Measurements from ENCODE around the gene CAMSAP2. TPM values are rescaled to one million over a fixed set of nuclear protein-coding genes. Genes with fewer than 3 reads are reported as not detected.

The CAMSAP2 gene
- total and polyA plus RNA-seq, 5 experiments from 2014 or later, result 0.71 to 10.1 (median 2.0) TPM

GRCh38 chr1:200867018-200867811 is 128.5 kb downstream of the CAMSAP2 start:
- POLR2A ChIA-PET, result no interaction called here

GRCh38 chr1:200869376-200869752 is 130.7 kb downstream of the CAMSAP2 start:
- no peaks in the 10 kb centered on the region for H3K9me3 Mint-ChIP-seq
- DNase-seq, result no peak
- no peak for ATAC-seq
- POLR2A ChIA-PET, result no interaction called here
- H3K27ac Mint-ChIP-seq, result peak overlapping the region in 4 of 10 donors; percentile 29 to 75 (median 56)
- H3K4me1 Mint-ChIP-seq, result peaks cover 3 to 41% (median 14%) of the 10 kb centered on the region in 4 donors
- peak overlapping the region in 1 of 10 donors; percentile 1 for H3K4me3 Mint-ChIP-seq
- peaks cover 17 to 31% (median 27%) of the 10 kb centered on the region in 5 donors for H3K27me3 Mint-ChIP-seq
- H3K36me3 Mint-ChIP-seq, result peaks cover 0 to under 1% (median 0%) of the 10 kb centered on the region in 3 donors

More at GRCh38 chr1:200867018-200867811, 128.5 kb downstream of the CAMSAP2 start:
- Mint-ChIP-seq H3K9me3 (no peaks in the 10 kb centered on the region), H3K36me3 (peaks cover 0 to 3% (median 3%) of the 10 kb centered on the region in 3 donors), H3K27me3 (peaks cover 14 to 19% (median 15%) of the 10 kb centered on the region in 5 donors), H3K4me1 (peaks cover 0 to 42% (median 6%) of the 10 kb centered on the region in 4 donors), H3K4me3 (peak overlapping the region in 1 of 10 donors; percentile 20), H3K27ac (peak overlapping the region in 2 of 10 donors; percentile 1 to 37)
- ATAC-seq (no peak), DNase-seq (no peak)

GRCh38 chr1:200869753-200870391 is 131.2 kb downstream of the CAMSAP2 start:
- DNase-seq (no peak), ATAC-seq (no peak)
- peaks cover 6 to 45% (median 18%) of the 10 kb centered on the region in 4 donors for H3K4me1 Mint-ChIP-seq
- H3K9me3 Mint-ChIP-seq, result no peaks in the 10 kb centered on the region
- peaks cover 22 to 35% (median 32%) of the 10 kb centered on the region in 5 donors for H3K27me3 Mint-ChIP-seq
- POLR2A ChIA-PET, result no interaction called here
- peaks cover 0 to 4% (median 0%) of the 10 kb centered on the region in 3 donors for H3K36me3 Mint-ChIP-seq
- H3K4me3 Mint-ChIP-seq, result peak overlapping the region in 3 of 10 donors; percentile 6 to 51 (median 15)
- peak overlapping the region in 5 of 10 donors; percentile 41 to 75 (median 69) for H3K27ac Mint-ChIP-seq

- Mint-ChIP-seq H3K27ac (peak within 1 kb of the TSS in 2 of 10 donors; percentile 53 to 56), H3K27me3 (peaks cover 28 to 50% (median 41%) of the 10 kb centered on the region in 5 donors), H3K9me3 (no peaks in the 10 kb centered on the region), H3K4me1 (peaks cover 9 to 52% (median 30%) of the 10 kb centered on the region in 4 donors), H3K4me3 (peak within 1 kb of the TSS; percentile 54 to 84 (median 64)), H3K36me3 (peaks cover 0 to 4% (median 0%) of the 10 kb centered on the region in 3 donors)
- no peak for DNase-seq
- no peak for ATAC-seq
- POLR2A ChIA-PET, result interaction anchor here (0.9 kb wide), 1 partner anchor 66 kb away, joined by 5 read pairs; no protein-coding TSS in a partner anchor
These were observed 133.9 kb downstream of the CAMSAP2 start, which contains the start of gene GPR25 for GRCh38 chr1:200872446-200873115. Gene GPR25, plus strand, starts transcription at chr1:200872981. Its CDS starts 57 bp downstream, at chr1:200873038.

- peak overlapping the region in 5 of 10 donors; percentile 64 to 84 (median 78) for H3K4me3 Mint-ChIP-seq
- peak; percentile 14 to 43 for ATAC-seq
- POLR2A ChIA-PET, result interaction anchor here (0.9 kb wide), 1 partner anchor 66 kb away, joined by 5 read pairs; no protein-coding TSS in a partner anchor
These were observed 134.5 kb downstream of the CAMSAP2 start for GRCh38 chr1:200873116-200873670.

GRCh38 chr1:200873671-200874397 is 135.1 kb downstream of the CAMSAP2 start:
- POLR2A ChIA-PET, result interaction anchor here (0.9 kb wide), 1 partner anchor 65 kb away, joined by 5 read pairs; no protein-coding TSS in a partner anchor
- Mint-ChIP-seq H3K27me3 (peaks cover 28 to 50% (median 41%) of the 10 kb centered on the region in 5 donors), H3K27ac (peak overlapping the region in 2 of 10 donors; percentile 0 to 53), H3K4me1 (peaks cover 13 to 62% (median 40%) of the 10 kb centered on the region in 4 donors), H3K9me3 (no peaks in the 10 kb centered on the region), H3K4me3 (peak overlapping the region; percentile 54 to 84 (median 64)), H3K36me3 (peaks cover 0 to 4% (median 0%) of the 10 kb centered on the region in 3 donors)
- peak; percentile 67 to 79 for ATAC-seq
- DNase-seq, result peak in 1 of 10 donors; percentile 21

More at GRCh38 chr1:200873116-200873670, 134.5 kb downstream of the CAMSAP2 start:
- Mint-ChIP-seq H3K27me3 (peaks cover 28 to 50% (median 41%) of the 10 kb centered on the region in 5 donors), H3K27ac (peak overlapping the region in 1 of 10 donors; percentile 53), H3K9me3 (no peaks in the 10 kb centered on the region), H3K36me3 (peaks cover 0 to 4% (median 0%) of the 10 kb centered on the region in 3 donors), H3K4me1 (peaks cover 11 to 57% (median 36%) of the 10 kb centered on the region in 4 donors)
- no peak for DNase-seq

- DNase-seq, result no peak
- POLR2A ChIA-PET, result no interaction called here
- peak overlapping the region in 2 of 10 donors; percentile 0 to 76 for H3K27ac Mint-ChIP-seq
- no peaks in the 10 kb centered on the region for H3K9me3 Mint-ChIP-seq
- peak overlapping the region in 9 of 10 donors; percentile 26 to 84 (median 64) for H3K4me3 Mint-ChIP-seq
- peaks cover 13 to 58% (median 39%) of the 10 kb centered on the region in 4 donors for H3K4me1 Mint-ChIP-seq
- H3K36me3 Mint-ChIP-seq, result peaks cover 0 to 4% (median 0%) of the 10 kb centered on the region in 3 donors
- peaks cover 28 to 49% (median 41%) of the 10 kb centered on the region in 5 donors for H3K27me3 Mint-ChIP-seq
- no peak for ATAC-seq
These were observed 136.0 kb downstream of the CAMSAP2 start for GRCh38 chr1:200874694-200875093.

GRCh38 chr1:200875416-200875815 is 136.7 kb downstream of the CAMSAP2 start:
- DNase-seq (no peak), ATAC-seq (no peak)
- Mint-ChIP-seq H3K4me1 (peaks cover 11 to 52% (median 37%) of the 10 kb centered on the region in 4 donors), H3K27me3 (peaks cover 28 to 47% (median 38%) of the 10 kb centered on the region in 5 donors), H3K36me3 (peaks cover 0 to 4% (median 0%) of the 10 kb centered on the region in 3 donors), H3K27ac (peak overlapping the region in 1 of 10 donors; percentile 54), H3K4me3 (peak overlapping the region in 1 of 10 donors; percentile 82), H3K9me3 (no peaks in the 10 kb centered on the region)
- POLR2A ChIA-PET, result no interaction called here

- Mint-ChIP-seq H3K27ac (no peak overlapping the region), H3K4me3 (no peak overlapping the region)
These were observed 138.3 kb downstream of the CAMSAP2 start for GRCh38 chr1:200877010-200877409.

GRCh38 chr1:200877839-200878551 is 139.3 kb downstream of the CAMSAP2 start:
- POLR2A ChIA-PET, result interaction anchor here (0.7 kb wide), 1 partner anchor 13 kb away, joined by 3 read pairs; no protein-coding TSS in a partner anchor
- ATAC-seq (peak; percentile 48 to 55), DNase-seq (no peak)
- Mint-ChIP-seq H3K36me3 (peaks cover 0 to 4% (median 0%) of the 10 kb centered on the region in 3 donors), H3K27ac (peak overlapping the region in 5 of 10 donors; percentile 4 to 61 (median 31)), H3K4me1 (peaks cover 11 to 36% (median 35%) of the 10 kb centered on the region in 4 donors), H3K9me3 (no peaks in the 10 kb centered on the region), H3K4me3 (peak overlapping the region in 3 of 10 donors; percentile 10 to 35 (median 26)), H3K27me3 (peaks cover 19 to 28% (median 24%) of the 10 kb centered on the region in 5 donors)

More at GRCh38 chr1:200877010-200877409, 138.3 kb downstream of the CAMSAP2 start:
- Mint-ChIP-seq H3K9me3 (no peaks in the 10 kb centered on the region), H3K27me3 (peaks cover 20 to 34% (median 29%) of the 10 kb centered on the region in 5 donors), H3K4me1 (peaks cover 11 to 39% (median 37%) of the 10 kb centered on the region in 4 donors), H3K36me3 (peaks cover 0 to 4% (median 0%) of the 10 kb centered on the region in 3 donors)
- ATAC-seq, result no peak
- POLR2A ChIA-PET, result interaction anchor here (0.7 kb wide), 1 partner anchor 14 kb away, joined by 3 read pairs; no protein-coding TSS in a partner anchor
- no peak for DNase-seq
